Ectodermal cell (in vitro differentiated cells): Measurements from ENCODE around the gene OXER1. TPM values are rescaled to one million over a fixed set of nuclear protein-coding genes. Genes with fewer than 3 reads are reported as not detected.

Source experiments
- H3K27ac ChIP-seq: 2 replicates; pipeline ENCODE4 v1.7.0; 2013; ENCODE audit warnings: mild to moderate bottlenecking, low read depth, low read length; ENCODE audit not compliant: insufficient read depth, poor library complexity, severe bottlenecking
- H3K27me3 ChIP-seq: 2 replicates; pipeline ENCODE4 v1.7.0; 2013; ENCODE audit warnings: mild to moderate bottlenecking, low read length; ENCODE audit not compliant: insufficient read depth, control insufficient read depth, poor library complexity, severe bottlenecking
- H3K36me3 ChIP-seq: one replicate; pipeline ENCODE4 v1.7.0; 2013; ENCODE audit warnings: low read length; ENCODE audit not compliant: control insufficient read depth, insufficient read depth
- H3K4me1 ChIP-seq: one replicate; pipeline ENCODE4 v1.7.0; 2013; ENCODE audit warnings: low read length; ENCODE audit not compliant: control insufficient read depth, insufficient read depth
- H3K4me3 ChIP-seq: 2 replicates; pipeline ENCODE4 v1.7.0; 2013; ENCODE audit warnings: low read depth, low read length, control low read depth; ENCODE audit not compliant: insufficient read depth
- H3K9me3 ChIP-seq: 2 replicates; pipeline ENCODE4 v1.7.0; 2013; ENCODE audit warnings: mild to moderate bottlenecking, low read length, moderate library complexity; ENCODE audit not compliant: control insufficient read depth
- WGBS, 2 experiments: methylation state at CpG; one replicate each; pipeline ENCODE4 v1.1.7; 2013; ENCODE audit warnings: missing lambda C conversion rate in 2 of 2; 5-methylcytosine and 5-hydroxymethylcytosine counted together
- polyA plus RNA-seq, 4 experiments: library from polyadenylated mRNA; stranded (reverse); fragments of 50-300 nt; gene quantifications; one replicate each; pipeline ENCODE4 v1.2.3, GENCODE V29; 2013

OXER1 gene, protein sequence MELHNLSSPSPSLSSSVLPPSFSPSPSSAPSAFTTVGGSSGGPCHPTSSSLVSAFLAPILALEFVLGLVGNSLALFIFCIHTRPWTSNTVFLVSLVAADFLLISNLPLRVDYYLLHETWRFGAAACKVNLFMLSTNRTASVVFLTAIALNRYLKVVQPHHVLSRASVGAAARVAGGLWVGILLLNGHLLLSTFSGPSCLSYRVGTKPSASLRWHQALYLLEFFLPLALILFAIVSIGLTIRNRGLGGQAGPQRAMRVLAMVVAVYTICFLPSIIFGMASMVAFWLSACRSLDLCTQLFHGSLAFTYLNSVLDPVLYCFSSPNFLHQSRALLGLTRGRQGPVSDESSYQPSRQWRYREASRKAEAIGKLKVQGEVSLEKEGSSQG
- polyA plus RNA-seq (2013, experiment 1 of 4), result 0.81 TPM
- 1.3 TPM for polyA plus RNA-seq (2013, experiment 2 of 4)
- polyA plus RNA-seq (2013, experiment 3 of 4), result 1.4 TPM
- polyA plus RNA-seq (2013, experiment 4 of 4), result 0.81 TPM

DNA sequence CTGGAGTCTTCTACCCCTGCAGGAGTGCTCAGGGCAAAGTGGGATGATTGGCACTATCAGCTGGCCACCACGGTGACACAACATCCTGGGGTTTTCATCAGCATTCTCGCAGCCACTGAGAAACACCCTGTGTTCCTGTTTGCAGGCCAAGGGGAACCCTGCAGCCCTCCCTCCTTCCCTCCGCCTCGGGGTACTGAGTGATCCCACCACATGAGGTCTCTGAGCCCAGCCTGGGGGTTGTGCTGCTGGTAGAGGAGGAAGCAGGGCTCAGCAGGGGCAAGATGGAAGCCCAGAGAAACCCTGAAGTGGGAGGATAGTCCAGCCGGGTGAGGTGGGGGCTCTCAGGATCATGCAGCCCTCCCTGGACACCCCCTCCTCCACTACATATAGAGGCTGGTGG lies at the start of gene OXER1:
Gene OXER1, minus strand, starts transcription at position 40 of the 400 bp plus-strand sequence. CDS start 73 bp downstream, outside the sequence.
- Histone ChIP-seq H3K27ac (no peak within 1 kb of the TSS), H3K36me3 (no peaks in the 10 kb centered on the region), H3K27me3 (no peaks in the 10 kb centered on the region), H3K4me1 (peaks cover 7% of the 10 kb centered on the region), H3K4me3 (no peak within 1 kb of the TSS), H3K9me3 (no peaks in the 10 kb centered on the region)
- 84 to 91% methylated on average over 5 of the region's 5 CpGs for WGBS, 2 experiments

GRCh38 chr2:42812899-42813479 lies 49.1 kb upstream of the OXER1 start:
- Histone ChIP-seq H3K4me1 (no peaks in the 10 kb centered on the region), H3K4me3 (no peak overlapping the region), H3K27me3 (peaks cover 12% of the 10 kb centered on the region), H3K27ac (no peak overlapping the region), H3K9me3 (peaks cover 3% of the 10 kb centered on the region), H3K36me3 (no peaks in the 10 kb centered on the region)
- WGBS, 2 experiments, result no CpG with 5 or more reads among the region's 1 CpG

DNA sequence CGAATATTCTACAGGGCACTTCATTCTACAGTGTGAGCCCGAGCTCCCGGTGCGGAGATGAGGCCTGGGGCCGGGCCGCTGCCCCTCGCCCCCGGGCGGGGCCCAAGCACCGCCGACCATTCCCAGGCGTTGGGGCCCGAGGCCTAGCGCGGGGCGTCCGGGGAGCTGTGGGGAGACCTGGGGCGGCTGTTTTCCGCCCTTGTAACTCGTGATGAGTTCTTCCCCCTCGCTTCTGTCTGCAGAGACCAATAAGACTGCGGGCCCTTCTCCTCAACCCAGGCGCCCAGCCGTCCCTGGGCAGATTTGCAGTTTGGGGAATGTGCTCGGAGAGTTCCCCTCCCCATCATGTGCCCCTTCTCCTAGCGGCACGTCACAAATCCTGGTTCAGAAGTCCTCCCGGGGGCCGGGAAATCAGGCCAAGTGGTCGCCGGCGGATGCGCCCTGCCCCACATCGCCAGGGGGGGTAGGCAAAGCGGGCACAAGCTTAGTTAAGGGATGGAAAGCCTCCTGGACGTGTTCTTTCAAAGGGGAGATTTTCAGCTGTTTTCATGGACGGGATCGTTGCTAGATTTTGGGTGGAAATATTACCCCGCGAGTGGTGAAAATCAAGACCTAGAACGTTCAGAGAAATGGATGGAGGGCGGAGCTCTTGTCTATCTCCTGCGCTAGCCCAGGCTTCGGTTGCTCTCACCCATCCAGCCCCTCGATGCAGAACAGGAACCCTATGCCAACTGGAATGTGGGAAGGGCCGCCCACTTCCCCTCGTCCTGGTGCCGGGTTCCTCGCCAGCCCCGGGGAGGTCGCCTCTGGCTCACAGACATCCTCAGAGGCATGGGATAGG lies 47.3 kb upstream of the OXER1 start:
- Histone ChIP-seq H3K36me3 (no peaks in the 10 kb centered on the region), H3K4me3 (peak overlapping the region; percentile 68), H3K27me3 (peaks cover 14% of the 10 kb centered on the region), H3K9me3 (peaks cover 3% of the 10 kb centered on the region), H3K4me1 (no peaks in the 10 kb centered on the region), H3K27ac (peak overlapping the region; percentile 88)
- 3% methylated on average over 51 of the region's 51 CpGs for WGBS, 2 experiments

GRCh38 chr2:42810121-42810970 lies 46.4 kb upstream of the OXER1 start:
- Histone ChIP-seq H3K4me3 (peak overlapping the region; percentile 68), H3K27me3 (peaks cover 14% of the 10 kb centered on the region), H3K9me3 (peaks cover 3% of the 10 kb centered on the region), H3K27ac (peak overlapping the region; percentile 88), H3K4me1 (no peaks in the 10 kb centered on the region), H3K36me3 (no peaks in the 10 kb centered on the region)
- 0 to 1% methylated on average over 83 of the region's 83 CpGs for WGBS, 2 experiments

GRCh38 chr2:42809819-42810120 lies 45.8 kb upstream of the OXER1 start:
- peaks cover 18% of the 10 kb centered on the region for H3K27me3 ChIP-seq
- H3K4me3 ChIP-seq, result peak overlapping the region; percentile 68
- peaks cover 3% of the 10 kb centered on the region for H3K9me3 ChIP-seq
- WGBS, 2 experiments, result 1% methylated on average over 35 of the region's 35 CpGs
- H3K27ac ChIP-seq, result no peak overlapping the region
- no peaks in the 10 kb centered on the region for H3K4me1 ChIP-seq
- H3K36me3 ChIP-seq, result no peaks in the 10 kb centered on the region

DNA sequence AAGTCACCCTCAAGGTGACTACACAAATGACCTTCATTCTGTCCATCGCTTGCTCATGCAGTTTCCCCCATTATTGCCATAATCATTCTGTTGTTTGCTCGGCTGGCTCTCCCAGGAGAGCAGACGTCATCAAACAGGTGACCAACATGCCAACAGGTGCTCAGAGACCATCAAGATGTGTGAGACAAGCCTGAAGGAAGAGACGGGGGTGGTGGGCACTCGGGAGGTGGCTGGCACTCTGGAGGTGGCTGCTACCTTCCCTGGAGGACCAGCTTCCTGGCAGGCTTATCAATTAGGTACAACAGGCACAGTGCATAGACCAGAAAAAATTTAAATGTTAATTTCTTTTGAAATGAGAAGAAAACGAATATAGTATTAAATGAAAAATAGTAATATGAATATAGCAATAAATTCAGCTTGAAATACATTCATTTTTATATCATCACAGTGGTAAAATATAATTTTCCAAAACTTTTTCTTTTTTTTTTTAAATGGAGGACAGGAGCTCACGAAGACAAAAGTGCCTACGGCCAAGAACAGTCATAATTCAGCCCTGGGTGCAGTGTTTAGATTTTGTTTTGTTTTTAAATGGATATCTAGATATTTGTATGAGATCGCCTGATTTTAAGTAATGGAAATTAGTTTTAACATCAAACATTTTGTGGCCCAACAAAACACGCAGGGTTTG lies 45.3 kb upstream of the OXER1 start:
- 63 to 68% methylated on average over 9 of the region's 10 CpGs for WGBS, 2 experiments
- peaks cover 3% of the 10 kb centered on the region for H3K9me3 ChIP-seq
- H3K4me1 ChIP-seq, result no peaks in the 10 kb centered on the region
- peak overlapping the region; percentile 68 for H3K4me3 ChIP-seq
- H3K27me3 ChIP-seq, result peaks cover 21% of the 10 kb centered on the region
- no peaks in the 10 kb centered on the region for H3K36me3 ChIP-seq
- no peak overlapping the region for H3K27ac ChIP-seq

DNA sequence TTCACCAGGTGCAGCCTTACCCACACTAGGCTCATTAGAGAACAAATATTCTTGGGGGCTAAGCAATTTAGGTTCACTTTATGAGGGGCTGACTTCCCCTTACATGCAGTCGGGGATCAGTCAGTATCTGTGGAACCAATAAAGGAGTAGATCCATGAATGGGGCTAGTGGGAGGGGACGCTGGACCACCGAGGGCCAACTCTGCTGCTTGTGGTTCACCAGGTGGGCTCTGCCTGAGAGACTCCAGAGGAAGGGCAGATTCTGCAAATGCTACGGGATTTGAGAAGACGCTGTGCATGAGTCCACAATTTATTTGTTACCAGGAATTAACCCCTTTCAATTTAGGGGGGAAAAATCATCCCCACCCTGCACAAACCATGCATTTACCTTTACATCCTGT lies 44.4 kb upstream of the OXER1 start:
- H3K4me3 ChIP-seq, result no peak overlapping the region
- 88 to 90% methylated on average over 5 of the region's 5 CpGs for WGBS, 2 experiments
- H3K4me1 ChIP-seq, result no peaks in the 10 kb centered on the region
- no peaks in the 10 kb centered on the region for H3K9me3 ChIP-seq
- H3K27ac ChIP-seq, result no peak overlapping the region
- peaks cover 28% of the 10 kb centered on the region for H3K27me3 ChIP-seq
- no peaks in the 10 kb centered on the region for H3K36me3 ChIP-seq

GRCh38 chr2:42806786-42807185 lies 42.9 kb upstream of the OXER1 start:
- Histone ChIP-seq H3K27ac (no peak overlapping the region), H3K27me3 (peaks cover 31% of the 10 kb centered on the region), H3K36me3 (no peaks in the 10 kb centered on the region), H3K9me3 (no peaks in the 10 kb centered on the region), H3K4me3 (no peak overlapping the region), H3K4me1 (no peaks in the 10 kb centered on the region)
- WGBS, 2 experiments, result 95 to 96% methylated on average over 6 of the region's 6 CpGs

GRCh38 chr2:42804891-42805290 lies 41.0 kb upstream of the OXER1 start:
- WGBS, 2 experiments, result 76 to 77% methylated on average over 5 of the region's 5 CpGs
- Histone ChIP-seq H3K36me3 (no peaks in the 10 kb centered on the region), H3K9me3 (no peaks in the 10 kb centered on the region), H3K27ac (no peak overlapping the region), H3K27me3 (peaks cover 34% of the 10 kb centered on the region), H3K4me3 (no peak overlapping the region), H3K4me1 (no peaks in the 10 kb centered on the region)
